ENCODE measurements around the gene CDH4. TPM values are rescaled to one million over a fixed set of nuclear protein-coding genes. Genes with fewer than 3 reads are reported as not detected.

CDH4 gene
- total and polyA plus RNA-seq, 5 donors from 2014 or later: 0.07 to 0.69 (median 0.49) TPM; not detected in 1

GRCh38 chr20:61841551-61841950, 589.5 kb downstream of the CDH4 start:
- no peak for ATAC-seq (ENCODE audit: low read depth in 2 of 2)

DNA sequence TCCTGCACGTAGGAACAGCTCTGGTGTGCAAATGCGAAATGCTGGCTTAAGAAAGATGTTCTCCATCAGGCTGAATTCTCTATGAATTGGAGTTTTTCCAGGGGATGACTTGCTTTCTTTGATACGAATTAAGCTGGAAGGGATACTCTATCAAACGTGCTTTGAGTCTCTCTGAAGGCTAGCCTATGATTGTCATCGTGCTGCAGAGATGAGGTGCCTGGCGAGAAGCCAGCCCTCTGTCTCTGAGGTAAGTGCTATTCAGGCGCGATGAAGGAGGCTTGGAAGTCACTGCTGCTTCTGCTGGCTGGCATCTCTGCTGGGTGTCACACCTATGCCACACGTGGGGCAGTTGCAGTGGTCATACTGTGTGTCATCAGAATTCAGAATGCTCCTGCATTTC, 589.9 kb downstream of the CDH4 start:
- no peak overlapping the region for H3K27ac Mint-ChIP-seq
- H3K9me3 Mint-ChIP-seq: no peaks in the 10 kb centered on the region
- H3K27ac ChIP-seq (ENCODE audit: insufficient read depth, low read length, poor library complexity, severe bottlenecking): no peak overlapping the region
- ATAC-seq (ENCODE audit: low read depth in 2 of 2): no peak
- no peak for DNase-seq
- H3K9me3 ChIP-seq (ENCODE audit: control insufficient read depth in 2 of 2, low read length in 2 of 2): no peaks in the 10 kb centered on the region
- no peaks in the 10 kb centered on the region for H3K27me3 Mint-ChIP-seq
- H3K4me1 ChIP-seq (ENCODE audit: control insufficient read depth, insufficient read depth, low read length, poor library complexity, severe bottlenecking): no peaks in the 10 kb centered on the region
- no peak overlapping the region for H3K4me3 ChIP-seq (ENCODE audit: low read depth, low read length)
- H3K4me1 Mint-ChIP-seq: no peaks in the 10 kb centered on the region
- no peaks in the 10 kb centered on the region for H3K36me3 ChIP-seq (ENCODE audit: control insufficient read depth, insufficient read depth, low read length)
- no peaks in the 10 kb centered on the region for H3K27me3 ChIP-seq (ENCODE audit: control insufficient read depth, insufficient read depth, low read length)
- no peak overlapping the region for H3K4me3 Mint-ChIP-seq
- no peaks in the 10 kb centered on the region for H3K36me3 Mint-ChIP-seq

More at GRCh38 chr20:61841551-61841950, 589.5 kb downstream of the CDH4 start:
- H3K4me1 ChIP-seq (ENCODE audit: control insufficient read depth, insufficient read depth, low read length, poor library complexity, severe bottlenecking): no peaks in the 10 kb centered on the region
- H3K4me3 Mint-ChIP-seq: no peak overlapping the region
- H3K36me3 ChIP-seq (ENCODE audit: control insufficient read depth, insufficient read depth, low read length): no peaks in the 10 kb centered on the region
- H3K36me3 Mint-ChIP-seq: no peaks in the 10 kb centered on the region
- no peak overlapping the region for H3K4me3 ChIP-seq (ENCODE audit: low read depth, low read length)
- no peaks in the 10 kb centered on the region for H3K27me3 Mint-ChIP-seq
- no peaks in the 10 kb centered on the region for H3K27me3 ChIP-seq (ENCODE audit: control insufficient read depth, insufficient read depth, low read length)
- no peak overlapping the region for H3K27ac Mint-ChIP-seq
- H3K9me3 ChIP-seq (ENCODE audit: control insufficient read depth in 2 of 2, low read length in 2 of 2): no peaks in the 10 kb centered on the region
- H3K27ac ChIP-seq (ENCODE audit: insufficient read depth, low read length, poor library complexity, severe bottlenecking): no peak overlapping the region
- H3K4me1 Mint-ChIP-seq: no peaks in the 10 kb centered on the region
- no peak for DNase-seq
- H3K9me3 Mint-ChIP-seq: no peaks in the 10 kb centered on the region

- Mint-ChIP-seq H3K4me3 (no peak overlapping the region), H3K4me1 (no peaks in the 10 kb centered on the region), H3K27me3 (no peaks in the 10 kb centered on the region), H3K9me3 (peaks cover 0 to 4% (median 0%) of the 10 kb centered on the region in 7 donors), H3K27ac (no peak overlapping the region), H3K36me3 (no peaks in the 10 kb centered on the region)
- Histone ChIP-seq H3K36me3 (ENCODE audit: control insufficient read depth, insufficient read depth, low read length) (no peaks in the 10 kb centered on the region), H3K27ac (ENCODE audit: insufficient read depth, low read length, poor library complexity, severe bottlenecking) (no peak overlapping the region), H3K27me3 (ENCODE audit: control insufficient read depth, insufficient read depth, low read length) (no peaks in the 10 kb centered on the region), H3K9me3 (ENCODE audit: control insufficient read depth in 2 of 2, low read length in 2 of 2) (no peaks in the 10 kb centered on the region), H3K4me1 (ENCODE audit: control insufficient read depth, insufficient read depth, low read length, poor library complexity, severe bottlenecking) (no peaks in the 10 kb centered on the region), H3K4me3 (ENCODE audit: low read depth, low read length) (no peak overlapping the region)
- DNase-seq (no peak), ATAC-seq (ENCODE audit: low read depth in 2 of 2) (no peak)
These were observed 592.6 kb downstream of the CDH4 start for GRCh38 chr20:61844621-61845020.

DNA sequence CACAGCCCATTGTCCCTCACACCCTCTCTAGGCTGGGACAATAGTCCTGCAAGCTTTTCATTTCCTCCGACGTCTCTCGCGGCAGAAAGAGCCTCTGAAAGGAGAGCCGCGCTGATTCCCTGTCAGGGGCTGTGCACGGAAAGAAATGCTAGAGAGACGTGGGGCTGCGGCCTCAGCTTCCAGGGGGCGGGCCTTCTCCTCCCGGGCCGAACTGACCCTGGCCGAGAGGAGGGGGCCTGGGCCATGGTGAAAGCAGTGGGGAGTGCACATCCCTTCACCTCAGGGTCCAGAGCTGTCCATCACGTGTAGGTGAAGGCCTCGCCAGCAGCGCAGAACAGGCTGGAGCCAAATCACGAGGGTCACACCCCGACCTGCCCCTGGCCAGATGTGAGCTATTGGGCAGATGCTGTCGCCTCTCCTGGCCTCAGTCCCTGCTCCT, 593.2 kb downstream of the CDH4 start:
- ATAC-seq (ENCODE audit: low read depth in 2 of 2): no peak
- Histone ChIP-seq H3K9me3 (ENCODE audit: control insufficient read depth in 2 of 2, low read length in 2 of 2) (no peaks in the 10 kb centered on the region), H3K36me3 (ENCODE audit: control insufficient read depth, insufficient read depth, low read length) (no peaks in the 10 kb centered on the region), H3K27ac (ENCODE audit: insufficient read depth, low read length, poor library complexity, severe bottlenecking) (no peak overlapping the region), H3K4me3 (ENCODE audit: low read depth, low read length) (no peak overlapping the region), H3K4me1 (ENCODE audit: control insufficient read depth, insufficient read depth, low read length, poor library complexity, severe bottlenecking) (no peaks in the 10 kb centered on the region), H3K27me3 (ENCODE audit: control insufficient read depth, insufficient read depth, low read length) (no peaks in the 10 kb centered on the region)
- H3K36me3 Mint-ChIP-seq: no peaks in the 10 kb centered on the region
- H3K27me3 Mint-ChIP-seq: no peaks in the 10 kb centered on the region
- no peak overlapping the region for H3K4me3 Mint-ChIP-seq
- DNase-seq: no peak
- no peaks in the 10 kb centered on the region for H3K4me1 Mint-ChIP-seq
- peaks cover 0 to 4% (median 0%) of the 10 kb centered on the region in 7 donors for H3K9me3 Mint-ChIP-seq
- H3K27ac Mint-ChIP-seq: no peak overlapping the region

DNA sequence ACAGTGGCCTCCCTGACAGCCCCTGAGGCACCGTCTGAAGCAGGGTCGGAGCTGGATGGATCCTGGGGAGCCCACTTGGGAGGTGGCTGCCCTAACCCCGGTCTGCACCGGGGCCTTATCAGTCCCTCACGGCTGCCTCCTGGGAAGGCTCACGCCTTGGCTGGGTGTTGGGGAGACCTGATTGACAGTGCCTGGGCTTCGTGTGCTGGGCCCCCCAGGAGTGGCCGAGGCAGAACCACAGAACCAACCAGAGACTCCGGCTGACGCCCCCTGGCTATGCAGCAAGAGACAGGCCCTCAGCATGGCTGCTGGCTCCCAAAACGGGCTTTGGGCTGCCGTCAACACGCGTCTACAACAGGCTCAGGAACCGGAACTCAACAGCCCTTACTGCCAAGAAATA, 594.0 kb downstream of the CDH4 start:
- ATAC-seq (ENCODE audit: low read depth in 2 of 2): no peak
- H3K4me1 ChIP-seq (ENCODE audit: control insufficient read depth, insufficient read depth, low read length, poor library complexity, severe bottlenecking): no peaks in the 10 kb centered on the region
- Mint-ChIP-seq H3K4me1 (no peaks in the 10 kb centered on the region), H3K27me3 (no peaks in the 10 kb centered on the region), H3K36me3 (no peaks in the 10 kb centered on the region), H3K9me3 (peaks cover 0 to 4% (median 0%) of the 10 kb centered on the region in 7 donors), H3K27ac (no peak overlapping the region), H3K4me3 (no peak overlapping the region)
- no peak for DNase-seq
- no peak overlapping the region for H3K4me3 ChIP-seq (ENCODE audit: low read depth, low read length)
- no peak overlapping the region for H3K27ac ChIP-seq (ENCODE audit: insufficient read depth, low read length, poor library complexity, severe bottlenecking)
- H3K9me3 ChIP-seq (ENCODE audit: control insufficient read depth in 2 of 2, low read length in 2 of 2): no peaks in the 10 kb centered on the region
- H3K36me3 ChIP-seq (ENCODE audit: control insufficient read depth, insufficient read depth, low read length): no peaks in the 10 kb centered on the region
- H3K27me3 ChIP-seq (ENCODE audit: control insufficient read depth, insufficient read depth, low read length): no peaks in the 10 kb centered on the region

GRCh38 chr20:61846741-61847419, 594.8 kb downstream of the CDH4 start:
- H3K9me3 Mint-ChIP-seq: peaks cover 0 to 4% (median 0%) of the 10 kb centered on the region in 7 donors
- Histone ChIP-seq H3K4me1 (ENCODE audit: control insufficient read depth, insufficient read depth, low read length, poor library complexity, severe bottlenecking) (no peaks in the 10 kb centered on the region), H3K9me3 (ENCODE audit: control insufficient read depth in 2 of 2, low read length in 2 of 2) (no peaks in the 10 kb centered on the region), H3K4me3 (ENCODE audit: low read depth, low read length) (no peak overlapping the region), H3K27ac (ENCODE audit: insufficient read depth, low read length, poor library complexity, severe bottlenecking) (no peak overlapping the region), H3K27me3 (ENCODE audit: control insufficient read depth, insufficient read depth, low read length) (no peaks in the 10 kb centered on the region), H3K36me3 (ENCODE audit: control insufficient read depth, insufficient read depth, low read length) (no peaks in the 10 kb centered on the region)
- DNase-seq (no peak), ATAC-seq (ENCODE audit: low read depth in 2 of 2) (no peak)
- no peaks in the 10 kb centered on the region for H3K4me1 Mint-ChIP-seq
- H3K4me3 Mint-ChIP-seq: no peak overlapping the region
- H3K36me3 Mint-ChIP-seq: no peaks in the 10 kb centered on the region
- H3K27me3 Mint-ChIP-seq: no peaks in the 10 kb centered on the region
- no peak overlapping the region for H3K27ac Mint-ChIP-seq

- no peak for ATAC-seq (ENCODE audit: low read depth in 2 of 2)
- H3K9me3 ChIP-seq (ENCODE audit: control insufficient read depth in 2 of 2, low read length in 2 of 2): no peaks in the 10 kb centered on the region
- H3K36me3 ChIP-seq (ENCODE audit: control insufficient read depth, insufficient read depth, low read length): no peaks in the 10 kb centered on the region
- Mint-ChIP-seq H3K27ac (no peak overlapping the region), H3K4me1 (no peaks in the 10 kb centered on the region), H3K36me3 (no peaks in the 10 kb centered on the region), H3K4me3 (no peak overlapping the region), H3K27me3 (no peaks in the 10 kb centered on the region), H3K9me3 (peaks cover 0 to 4% (median 0%) of the 10 kb centered on the region in 7 donors)
- H3K27ac ChIP-seq (ENCODE audit: insufficient read depth, low read length, poor library complexity, severe bottlenecking): no peak overlapping the region
- no peak overlapping the region for H3K4me3 ChIP-seq (ENCODE audit: low read depth, low read length)
- no peak for DNase-seq
- no peaks in the 10 kb centered on the region for H3K4me1 ChIP-seq (ENCODE audit: control insufficient read depth, insufficient read depth, low read length, poor library complexity, severe bottlenecking)
- no peaks in the 10 kb centered on the region for H3K27me3 ChIP-seq (ENCODE audit: control insufficient read depth, insufficient read depth, low read length)
These were observed 595.3 kb downstream of the CDH4 start for GRCh38 chr20:61847420-61847748.

GRCh38 chr20:61847986-61848385, 595.9 kb downstream of the CDH4 start:
- no peak overlapping the region for H3K27ac Mint-ChIP-seq
- ATAC-seq (ENCODE audit: low read depth in 2 of 2) (no peak), DNase-seq (no peak)
- H3K9me3 Mint-ChIP-seq: peaks cover 0 to 4% (median 0%) of the 10 kb centered on the region in 7 donors
- H3K27me3 Mint-ChIP-seq: no peaks in the 10 kb centered on the region
- H3K4me3 Mint-ChIP-seq: no peak overlapping the region
- H3K4me1 Mint-ChIP-seq: no peaks in the 10 kb centered on the region
- no peaks in the 10 kb centered on the region for H3K9me3 ChIP-seq (ENCODE audit: control insufficient read depth in 2 of 2, low read length in 2 of 2)
- H3K4me1 ChIP-seq (ENCODE audit: control insufficient read depth, insufficient read depth, low read length, poor library complexity, severe bottlenecking): no peaks in the 10 kb centered on the region
- H3K27ac ChIP-seq (ENCODE audit: insufficient read depth, low read length, poor library complexity, severe bottlenecking): no peak overlapping the region
- H3K36me3 ChIP-seq (ENCODE audit: control insufficient read depth, insufficient read depth, low read length): no peaks in the 10 kb centered on the region
- H3K36me3 Mint-ChIP-seq: no peaks in the 10 kb centered on the region
- no peak overlapping the region for H3K4me3 ChIP-seq (ENCODE audit: low read depth, low read length)
- H3K27me3 ChIP-seq (ENCODE audit: control insufficient read depth, insufficient read depth, low read length): no peaks in the 10 kb centered on the region

Data from CD4-positive, CD25-positive, alpha-beta regulatory T cell (primary cell).